ENCODE measurements around the gene KLHL29.
"Not testable (repeated sequence)": the region's sequence is repeated elsewhere in the genome, so short reads cannot be mapped to it uniquely, and the experiment has no call there.

The KLHL29 gene

GRCh38 chr2:23373666-23374065 is 11.3 kb upstream of the KLHL29 start:
- no peak for DNase-seq

- no peak for DNase-seq
These were observed 9.5 kb upstream of the KLHL29 start for GRCh38 chr2:23375448-23375847.

GRCh38 chr2:23376075-23376474 is 8.9 kb upstream of the KLHL29 start:
- no peak for DNase-seq

- no peak for DNase-seq
These were observed 8.0 kb upstream of the KLHL29 start for GRCh38 chr2:23376972-23377371.

- no peak for DNase-seq
These were observed 7.2 kb upstream of the KLHL29 start for GRCh38 chr2:23377771-23378170.

- no peak for DNase-seq
These were observed 6.5 kb upstream of the KLHL29 start for GRCh38 chr2:23378496-23378895.

- no peak for DNase-seq
These were observed 5.7 kb upstream of the KLHL29 start for GRCh38 chr2:23379220-23379695.

- DNase-seq, result peak in 1 of 2 donors; percentile 13
These were observed 4.4 kb upstream of the KLHL29 start for GRCh38 chr2:23380562-23381065.

GRCh38 chr2:23381084-23381483 is 3.9 kb upstream of the KLHL29 start:
- DNase-seq, result no peak

GRCh38 chr2:23381485-23381884 is 3.5 kb upstream of the KLHL29 start:
- no peak for DNase-seq

- no peak for DNase-seq
These were observed 1.9 kb upstream of the KLHL29 start for GRCh38 chr2:23383100-23383499.

- peak in 1 of 2 donors; percentile 5 for DNase-seq
These were observed 370 bp downstream of the KLHL29 start for GRCh38 chr2:23385351-23385747.

GRCh38 chr2:23385748-23386338 is 864 bp downstream of the KLHL29 start:
- no peak for DNase-seq

GRCh38 chr2:23386339-23387220 is 1.6 kb downstream of the KLHL29 start:
- peak in 1 of 2 donors; percentile 7 for DNase-seq

GRCh38 chr2:23387221-23387550 is 2.2 kb downstream of the KLHL29 start:
- DNase-seq, result no peak

- no peak for DNase-seq
These were observed 2.9 kb downstream of the KLHL29 start for GRCh38 chr2:23387845-23388244.

- no peak for DNase-seq
These were observed 3.3 kb downstream of the KLHL29 start for GRCh38 chr2:23388294-23388693.

- DNase-seq, result no peak
These were observed 4.0 kb downstream of the KLHL29 start for GRCh38 chr2:23388756-23389514.

- DNase-seq, result no peak
These were observed 5.2 kb downstream of the KLHL29 start for GRCh38 chr2:23390152-23390551.

GRCh38 chr2:23391237-23391736 is 6.3 kb downstream of the KLHL29 start:
- DNase-seq, result not testable (repeated sequence)

- DNase-seq, result no peak
These were observed 8.7 kb downstream of the KLHL29 start for GRCh38 chr2:23393722-23394121.

- no peak for DNase-seq
These were observed 9.7 kb downstream of the KLHL29 start for GRCh38 chr2:23394700-23395099.

- no peak for DNase-seq
These were observed 12.5 kb downstream of the KLHL29 start for GRCh38 chr2:23397478-23397877.

Data from stimulated activated CD4-positive, alpha-beta T cell treated with anti-CD3 and anti-CD28 coated beads, Interleukin-2, amount 100 ng/mL, for 48 hours (primary cell).